GM18870 (cell line): ENCODE measurements around the gene ZNF791.
"Not testable (repeated sequence)": the region's sequence is repeated elsewhere in the genome, so short reads cannot be mapped to it uniquely, and the experiment has no call there.

ENCODE experiments used
- ATAC-seq: cut with Tn5 transposase; IDR thresholded peaks from one replicate; pipeline ENCODE4 v1.9.1; 2021; ENCODE audit warnings: moderate library complexity; ENCODE audit not compliant: unreplicated experiment

ZNF791 gene

GRCh38 chr19:12610540-12611360 lies at the start of gene ZNF791, which contains the start of gene ZNF490:
TSS of gene ZNF791 (plus strand) at chr19:12610920. CDS start at chr19:12611080, 160 bp downstream.
TSS of gene ZNF490 (minus strand) at chr19:12610813. CDS start at chr19:12610680, 133 bp downstream.
- peak; percentile 67 for ATAC-seq

GRCh38 chr19:12564016-12564664 lies 46.6 kb upstream of the ZNF791 start:
- no peak for ATAC-seq

GRCh38 chr19:12566380-12566779 lies 44.3 kb upstream of the ZNF791 start:
- ATAC-seq = not testable (repeated sequence)

- no peak for ATAC-seq
These were observed 42.8 kb upstream of the ZNF791 start for GRCh38 chr19:12567951-12568350.

GRCh38 chr19:12574036-12574435 lies 36.7 kb upstream of the ZNF791 start:
- ATAC-seq = no peak

GRCh38 chr19:12578641-12579040 lies 32.1 kb upstream of the ZNF791 start:
- ATAC-seq = no peak

GRCh38 chr19:12580180-12580694 lies 30.5 kb upstream of the ZNF791 start:
- ATAC-seq = no peak

GRCh38 chr19:12581100-12581499 lies 29.6 kb upstream of the ZNF791 start:
- ATAC-seq = no peak

GRCh38 chr19:12596485-12596884 lies 14.2 kb upstream of the ZNF791 start:
- ATAC-seq = no peak

- no peak for ATAC-seq
These were observed 13.7 kb upstream of the ZNF791 start for GRCh38 chr19:12596927-12597548.

- no peak for ATAC-seq
These were observed 13.1 kb upstream of the ZNF791 start for GRCh38 chr19:12597594-12597993.

GRCh38 chr19:12603714-12604113 lies 7.0 kb upstream of the ZNF791 start:
- no peak for ATAC-seq

GRCh38 chr19:12606796-12607195 lies 3.9 kb upstream of the ZNF791 start:
- no peak for ATAC-seq

GRCh38 chr19:12607631-12608030 lies 3.1 kb upstream of the ZNF791 start:
- no peak for ATAC-seq

- no peak for ATAC-seq
These were observed 610 bp downstream of the ZNF791 start for GRCh38 chr19:12611361-12611699.

GRCh38 chr19:12617646-12618045 lies 6.9 kb downstream of the ZNF791 start:
- no peak for ATAC-seq

- not testable (repeated sequence) for ATAC-seq
These were observed 10.7 kb downstream of the ZNF791 start for GRCh38 chr19:12621253-12622024.

- ATAC-seq = no peak
These were observed 12.8 kb downstream of the ZNF791 start for GRCh38 chr19:12623361-12624031.

GRCh38 chr19:12626958-12627357 lies 16.2 kb downstream of the ZNF791 start:
- ATAC-seq = no peak
